Hematopoietic multipotent progenitor cell (in vitro differentiated cells): ENCODE data around the gene BATF2. TPM values are rescaled to one million over a fixed set of nuclear protein-coding genes. Genes with fewer than 3 reads are reported as not detected.
"Not testable (repeated sequence)": the region's sequence is repeated elsewhere in the genome, so short reads cannot be mapped to it uniquely, and the experiment has no call there.

ENCODE experiments used
- DNase-seq, 3 donors: peaks; one replicate each; pipeline ENCODE4 v3.0.0-alpha.2; 2011 to 2015; ENCODE audit warnings: low read depth in 2 of 3, low spot score in 2 of 3
- total RNA-seq: library from RNA; depleted of rRNA; stranded (reverse); fragments of >200 nt; gene quantifications from one replicate; pipeline ENCODE4 v1.2.3, GENCODE V29; 2012

The BATF2 gene
- total RNA-seq, 1 donor = 0.81 TPM

GRCh38 chr11:65013888-65014725 is 17.3 kb upstream of the BATF2 start, which contains the start of gene ARL2:
ARL2 (plus strand) TSS chr11:65014160; CDS start chr11:65014208, 48 bp downstream.
- peak; percentile 76 to 95 (median 94) for DNase-seq

GRCh38 chr11:65013130-65013887 is 16.5 kb upstream of the BATF2 start:
- peak in 2 of 3 donors; percentile 92 to 96 for DNase-seq

DNA sequence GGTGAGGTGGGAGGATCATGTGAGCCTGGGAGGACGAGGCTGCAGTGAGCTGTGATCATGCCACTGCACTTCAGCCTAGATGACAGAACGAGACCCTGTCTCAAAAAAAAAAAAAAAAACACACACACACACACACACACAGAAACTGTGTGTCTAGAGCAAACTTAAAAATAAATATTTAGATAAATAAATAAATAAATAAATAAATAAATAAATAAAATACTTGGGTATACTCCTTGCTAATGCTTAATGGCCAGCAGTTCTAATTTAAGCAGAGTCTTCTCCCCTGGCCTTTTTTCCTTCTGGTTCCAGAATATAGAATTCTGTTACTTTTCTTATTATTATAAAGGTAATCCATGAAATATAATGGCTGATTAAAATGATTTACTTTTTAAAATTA is 12.1 kb upstream of the BATF2 start:
- DNase-seq = no peak

- DNase-seq = no peak
Observed at GRCh38 chr11:65008016-65008415, 11.2 kb upstream of the BATF2 start.

DNA sequence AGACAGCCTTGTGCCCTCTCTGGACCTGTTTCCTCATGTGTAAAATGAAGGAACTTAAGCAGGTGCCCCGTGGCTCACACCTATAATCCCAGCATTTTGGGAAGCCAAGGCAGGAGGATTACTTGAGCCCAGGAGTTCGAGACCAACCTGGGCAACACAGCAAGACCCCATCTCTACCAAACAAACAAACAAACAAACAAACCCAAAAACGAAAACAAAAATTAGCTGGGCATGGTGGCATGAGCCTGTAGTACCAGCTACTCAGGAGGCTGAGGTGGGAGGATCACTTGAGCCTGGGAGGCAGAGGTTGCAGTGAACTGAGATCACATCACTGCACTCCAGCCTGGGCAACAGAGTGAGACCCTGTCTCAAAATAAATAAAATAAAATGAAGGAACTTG is 7.2 kb upstream of the BATF2 start:
- DNase-seq = not testable (repeated sequence)

DNA sequence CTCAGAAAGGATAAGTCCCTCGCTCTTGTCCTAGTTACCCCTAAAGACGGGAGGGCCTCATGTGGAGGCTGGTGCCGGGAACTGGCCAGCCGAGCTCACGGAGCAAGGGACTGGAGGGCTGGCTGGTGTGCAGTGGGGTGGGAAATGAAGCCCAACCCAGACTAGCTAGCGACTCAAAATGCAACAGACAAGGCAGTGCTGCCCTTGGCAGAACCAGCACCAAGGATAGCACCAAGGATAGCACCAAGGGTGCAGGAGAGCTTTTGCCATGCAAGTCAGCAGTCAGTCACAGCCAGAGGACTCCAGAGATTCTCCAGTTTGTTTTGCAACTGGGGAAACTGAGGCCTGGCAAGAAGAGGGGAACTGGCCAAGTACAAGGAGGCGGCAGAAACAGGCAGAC is 6.5 kb upstream of the BATF2 start:
- no peak for DNase-seq

DNA sequence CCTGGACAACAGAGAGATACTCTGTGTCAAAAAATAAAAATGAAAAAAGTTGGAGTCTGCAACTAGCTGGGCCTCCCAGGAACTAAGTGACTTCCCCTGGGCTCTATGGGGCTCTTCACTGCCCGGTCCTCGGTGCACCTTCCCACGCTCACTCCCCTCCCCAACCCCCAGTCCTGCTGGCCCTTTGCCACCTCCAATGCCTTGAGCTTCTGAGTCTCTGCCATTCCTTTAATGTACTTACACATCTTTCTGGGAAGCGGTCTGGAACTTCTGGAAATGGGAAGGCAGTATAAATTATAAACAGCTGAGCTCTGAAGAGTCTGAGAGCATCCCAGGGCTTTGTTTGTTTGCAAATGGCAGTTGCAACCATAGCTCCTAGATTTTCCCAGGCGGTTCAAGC is 5.9 kb upstream of the BATF2 start:
- DNase-seq = no peak

GRCh38 chr11:64999478-64999877 is 2.7 kb upstream of the BATF2 start:
- no peak for DNase-seq

DNA sequence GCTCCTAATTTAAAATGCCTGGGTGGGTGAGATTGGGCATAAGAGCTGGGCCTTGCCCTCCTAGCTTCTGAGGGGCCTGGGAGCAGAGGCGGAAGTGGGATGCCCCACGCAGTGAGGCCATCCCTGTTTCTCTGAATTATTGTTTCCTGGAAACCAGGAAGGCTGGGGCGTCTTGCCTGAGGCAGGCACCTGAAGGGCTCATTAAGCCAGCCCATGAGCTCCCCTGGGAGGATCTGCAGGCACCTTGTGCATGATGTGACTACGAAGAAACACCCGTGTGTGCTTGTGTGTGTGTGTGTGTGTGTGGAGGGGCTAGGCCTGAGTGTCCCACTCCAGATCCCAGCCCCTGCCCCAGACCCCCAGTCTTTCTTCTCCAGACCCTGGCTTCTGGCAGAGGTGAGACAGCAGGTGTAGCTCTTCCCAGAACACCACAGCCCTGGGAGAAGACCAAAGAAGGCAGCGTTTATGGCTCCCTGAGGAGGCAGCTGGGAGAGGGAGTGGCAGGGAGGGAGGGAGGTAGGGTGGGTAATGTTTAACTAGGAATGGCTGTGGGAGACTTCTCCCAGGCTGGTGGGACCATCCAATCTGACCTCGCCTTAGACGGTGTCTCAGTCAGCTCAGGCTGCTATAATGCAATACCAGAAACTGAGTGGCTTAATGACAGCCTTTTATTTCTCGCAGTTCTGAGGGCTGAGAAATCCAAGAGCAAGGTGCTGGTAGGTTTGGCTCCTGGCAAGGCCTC is 2.1 kb upstream of the BATF2 start:
- DNase-seq = no peak

DNA sequence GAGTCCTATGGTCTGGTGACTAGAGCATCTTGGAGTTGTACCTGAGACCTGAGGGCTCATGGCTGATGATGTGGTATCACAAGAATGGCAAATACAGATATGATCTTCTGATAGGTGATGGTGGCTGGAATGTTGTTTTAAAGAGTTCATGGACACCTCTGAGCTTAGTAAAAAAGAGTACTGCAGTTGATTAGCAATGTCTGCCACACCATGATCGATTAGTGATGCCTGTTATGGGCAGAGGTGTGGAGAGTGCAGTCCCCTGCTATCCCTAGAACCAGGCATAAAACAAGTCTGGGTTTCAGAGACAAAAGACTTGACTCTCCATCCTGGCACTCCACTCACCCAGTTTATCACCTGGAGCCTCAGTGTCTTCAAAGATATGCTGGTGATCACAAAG is 1.4 kb upstream of the BATF2 start:
- peak in 1 of 3 donors; percentile 12 for DNase-seq

GRCh38 chr11:64996327-64996709 is 453 bp downstream of the BATF2 start:
- no peak for DNase-seq

GRCh38 chr11:64994318-64994717 is 2.5 kb downstream of the BATF2 start:
- DNase-seq = no peak

- DNase-seq = peak in 1 of 3 donors; percentile 26
Observed at GRCh38 chr11:64990222-64990923, 6.4 kb downstream of the BATF2 start.

- no peak for DNase-seq
Observed at GRCh38 chr11:64989416-64989815, 7.4 kb downstream of the BATF2 start.

DNA sequence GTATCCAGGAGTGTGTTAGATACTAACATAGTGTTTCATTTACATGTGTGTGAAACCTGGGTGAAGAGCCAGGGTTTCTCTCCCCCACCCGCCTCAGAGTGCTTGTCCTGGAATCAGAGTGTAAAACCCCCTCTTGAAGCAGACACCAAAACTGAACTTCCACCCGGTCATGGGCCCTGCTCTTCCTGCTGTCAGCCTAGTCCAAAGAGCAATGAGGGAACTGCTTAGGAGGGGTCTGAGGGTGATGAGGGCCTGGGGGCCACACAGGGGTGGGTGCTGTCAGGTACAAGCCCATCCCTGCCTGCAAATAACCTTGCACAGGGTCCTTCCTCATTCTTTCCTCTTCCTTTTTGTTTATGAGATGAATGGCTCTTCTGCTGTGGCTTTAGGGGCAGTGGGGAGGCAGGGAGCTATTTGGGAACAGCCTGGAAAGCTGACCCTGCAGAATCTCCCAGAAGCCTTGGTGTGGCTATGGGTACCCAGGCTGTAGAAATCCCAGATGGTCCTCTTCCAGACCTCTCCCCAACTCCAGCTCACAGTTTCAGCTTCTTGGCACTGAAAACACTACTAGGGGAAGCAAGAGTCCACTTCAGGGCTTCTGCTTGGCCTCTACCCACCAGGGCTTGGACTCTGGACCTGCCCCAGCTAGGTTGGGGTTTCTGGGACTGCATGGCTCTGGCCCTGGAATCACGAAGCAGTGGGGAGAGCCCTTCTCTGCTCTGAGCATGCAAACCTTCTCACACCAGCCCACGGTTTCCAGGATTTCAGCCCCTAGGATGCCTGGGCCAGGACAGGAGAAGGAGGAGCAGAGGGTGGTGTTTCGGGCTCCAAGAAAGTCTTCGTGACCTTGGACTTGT is 8.5 kb downstream of the BATF2 start:
- no peak for DNase-seq

DNA sequence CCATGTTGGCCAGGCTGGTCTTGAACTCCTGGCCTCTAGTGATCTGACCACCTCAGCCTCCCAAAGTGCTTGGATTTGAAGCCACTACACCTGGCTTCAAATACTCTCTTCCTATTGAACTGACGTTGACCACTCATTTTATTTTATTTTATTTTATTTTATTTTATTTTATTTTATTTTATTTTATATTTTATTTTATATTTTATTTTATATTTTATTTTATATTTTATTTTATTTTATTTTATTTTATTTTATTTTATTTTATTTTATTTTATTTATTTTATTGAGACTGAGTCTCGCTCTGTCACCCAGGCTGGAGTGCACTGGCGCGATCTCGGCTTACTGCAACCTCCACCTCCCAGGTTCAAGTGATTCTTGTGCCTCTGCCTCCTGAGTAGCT is 13.4 kb downstream of the BATF2 start:
- not testable (repeated sequence) for DNase-seq

GRCh38 chr11:64976651-64977050 is 20.1 kb downstream of the BATF2 start:
- no peak for DNase-seq

GRCh38 chr11:64974124-64974523 is 22.6 kb downstream of the BATF2 start:
- DNase-seq = no peak

GRCh38 chr11:64971421-64972233 is 25.1 kb downstream of the BATF2 start, which contains the start of gene MAJIN:
MAJIN (minus strand) TSS chr11:64972108; CDS start chr11:64959405, 12,703 bp downstream.
- DNase-seq = peak; percentile 84 to 90 (median 86)
